Right forelimb (tissue), 1 donor: ENCODE data around the gene TRIO.

Experiments used
- DNase-seq: peaks from one replicate; pipeline ENCODE4 v3.0.0-alpha.2; 2018

The TRIO gene

DNA sequence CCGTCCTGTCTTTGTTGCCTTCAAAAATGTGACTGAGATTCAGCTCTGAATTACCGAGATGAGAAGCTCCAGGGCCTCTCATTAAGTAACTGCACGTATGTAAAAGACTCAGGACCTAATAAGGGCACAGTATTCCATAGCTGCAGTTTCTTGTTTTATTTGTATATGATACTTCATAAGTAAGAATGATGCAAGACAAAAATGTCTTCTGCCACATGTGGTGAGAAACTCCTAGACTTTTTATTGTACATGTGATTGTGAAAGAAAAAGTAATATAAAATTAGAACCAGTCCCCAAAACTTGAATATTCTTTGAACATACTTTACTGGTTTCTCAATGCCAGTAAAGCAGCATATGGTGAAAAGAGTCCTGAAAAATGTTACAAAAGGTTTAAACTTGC, 328.4 kb downstream of the TRIO start:
- DNase-seq: no peak

DNA sequence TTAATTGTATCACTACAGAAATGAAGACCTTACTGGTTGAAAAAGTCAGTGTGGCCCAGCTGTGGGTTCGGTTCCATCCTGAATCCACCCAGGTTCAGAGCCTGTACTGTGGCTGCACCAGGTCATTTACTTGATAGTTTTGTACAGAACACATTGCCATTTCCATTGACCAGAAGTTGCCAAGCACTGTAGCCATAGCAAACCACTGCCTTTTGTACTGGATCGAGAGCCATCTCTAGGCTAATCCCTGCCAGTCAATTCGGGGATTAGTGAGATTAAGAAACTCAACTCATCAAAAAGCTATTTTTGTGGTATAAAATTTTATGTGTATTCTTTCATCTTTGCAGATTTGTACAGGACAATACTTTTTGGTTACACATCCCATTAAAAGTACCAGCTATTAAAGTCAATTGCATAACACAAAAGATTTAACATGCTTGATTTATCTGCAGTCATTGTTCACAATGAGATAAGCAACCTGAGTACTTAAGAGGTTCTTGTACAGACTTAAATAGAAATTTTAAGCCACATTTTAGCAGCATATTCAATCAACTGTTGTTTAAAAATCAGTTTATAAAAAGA, 329.9 kb downstream of the TRIO start:
- no peak for DNase-seq

DNA sequence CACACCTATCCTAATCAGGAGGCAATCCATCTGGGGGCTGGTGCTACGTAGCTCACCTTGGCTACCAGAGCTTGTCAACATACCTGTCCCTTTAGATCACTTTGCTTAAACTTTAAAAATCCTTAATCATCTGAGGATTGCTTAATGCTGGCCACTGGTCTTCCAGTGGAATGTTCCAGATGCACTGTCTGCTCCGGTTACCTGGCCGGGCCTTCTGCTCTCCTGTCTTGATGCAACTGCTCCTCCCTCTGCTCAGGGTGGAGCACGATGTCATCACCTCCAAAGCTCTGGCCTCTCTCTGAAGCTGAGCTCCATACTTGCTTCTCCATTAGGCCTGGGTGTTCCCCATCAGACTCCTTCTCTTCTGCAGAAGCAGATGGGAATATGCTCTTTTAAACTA, 331.9 kb downstream of the TRIO start:
- no peak for DNase-seq

DNA sequence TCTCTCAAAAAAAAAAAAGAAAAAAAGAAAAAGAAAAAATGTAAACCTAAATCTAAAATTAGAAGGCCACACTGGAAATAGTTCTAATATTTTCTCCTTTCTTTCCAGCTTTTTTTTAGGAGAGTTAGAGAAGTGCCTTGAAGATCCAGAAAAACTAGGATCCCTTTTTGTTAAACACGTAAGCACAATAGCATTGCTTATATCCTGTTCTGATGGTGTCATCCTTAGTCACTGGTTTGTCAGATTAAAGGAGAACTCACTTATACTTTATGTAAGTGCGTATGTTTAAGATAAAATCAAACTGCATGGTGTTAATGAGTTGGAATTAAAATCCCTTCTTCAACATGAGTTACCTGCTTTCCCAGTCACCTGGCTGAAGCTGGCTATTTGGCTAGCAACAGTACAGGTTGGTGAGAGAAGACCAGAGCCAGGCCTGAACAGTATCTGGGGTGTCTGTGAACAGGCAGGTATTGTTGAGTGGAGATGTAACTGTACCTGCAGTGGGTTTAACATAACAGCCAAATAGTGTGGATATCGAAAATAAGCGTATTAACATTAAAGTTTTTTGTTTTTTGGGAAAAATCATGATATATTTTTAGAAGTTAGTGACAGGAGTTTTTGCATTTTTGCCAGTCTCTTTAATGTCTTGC, 333.8 kb downstream of the TRIO start:
- DNase-seq: no peak

DNA sequence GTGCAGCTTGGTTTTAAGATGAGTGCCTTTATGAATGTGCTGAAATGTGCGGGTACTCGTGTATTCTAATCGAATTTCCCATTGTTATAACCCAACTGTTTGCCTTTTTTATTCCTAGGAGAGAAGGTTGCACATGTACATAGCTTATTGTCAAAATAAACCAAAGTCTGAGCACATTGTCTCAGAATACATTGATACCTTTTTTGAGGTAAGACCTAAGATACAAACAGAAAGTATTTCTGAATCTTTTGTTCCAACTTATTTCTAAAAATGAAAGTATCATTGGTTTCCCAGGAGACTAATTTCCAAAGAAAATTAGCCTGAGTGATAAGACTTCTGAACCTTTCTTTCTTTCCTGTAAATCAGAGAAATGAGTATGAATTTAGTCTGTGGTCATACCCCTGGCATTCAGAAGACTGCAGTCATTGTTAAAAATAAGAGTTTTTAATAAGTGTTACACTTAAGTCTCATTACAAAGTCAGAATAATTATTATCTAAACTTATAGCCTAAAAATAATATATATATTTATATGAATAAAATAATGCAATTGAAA, 336.1 kb downstream of the TRIO start:
- no peak for DNase-seq

DNA sequence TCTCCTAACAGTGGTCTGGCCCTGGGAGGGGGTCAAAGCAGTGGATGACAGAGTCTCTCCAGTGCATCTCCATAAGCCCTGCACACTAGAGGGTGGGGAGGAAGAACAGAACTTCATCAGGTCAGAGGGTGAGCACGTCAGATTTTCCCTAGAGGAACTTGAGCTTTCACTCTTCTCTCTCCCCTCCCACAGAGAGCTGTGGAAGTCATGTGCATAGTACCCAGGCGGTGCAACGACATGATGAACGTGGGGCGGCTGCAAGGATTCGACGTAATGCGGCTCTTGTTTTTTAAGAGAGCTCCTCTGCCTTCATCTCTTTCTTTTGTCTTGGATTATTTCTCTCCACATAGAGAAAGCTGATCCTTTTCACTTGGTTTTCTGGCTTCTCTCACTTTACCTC, 338.2 kb downstream of the TRIO start:
- DNase-seq: no peak

DNA sequence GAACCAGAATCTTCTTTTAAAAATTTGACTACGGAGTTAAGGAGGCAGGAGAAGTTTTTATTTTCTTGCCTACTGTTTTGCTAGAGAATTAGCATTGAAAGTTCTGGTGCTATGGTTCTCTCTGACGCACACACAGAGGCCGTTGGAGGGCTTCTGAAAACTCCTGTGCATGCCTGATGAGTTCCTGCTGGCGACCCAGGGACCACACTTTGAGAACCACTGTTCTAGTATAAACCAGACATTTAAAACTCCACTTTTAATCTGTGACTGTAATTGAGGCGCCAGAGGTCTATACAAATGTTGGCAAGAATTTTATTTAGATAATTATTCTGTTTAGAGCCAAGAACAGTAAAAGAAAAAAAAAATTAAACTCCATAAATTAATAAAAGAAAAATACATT, 338.9 kb downstream of the TRIO start:
- no peak for DNase-seq

DNA sequence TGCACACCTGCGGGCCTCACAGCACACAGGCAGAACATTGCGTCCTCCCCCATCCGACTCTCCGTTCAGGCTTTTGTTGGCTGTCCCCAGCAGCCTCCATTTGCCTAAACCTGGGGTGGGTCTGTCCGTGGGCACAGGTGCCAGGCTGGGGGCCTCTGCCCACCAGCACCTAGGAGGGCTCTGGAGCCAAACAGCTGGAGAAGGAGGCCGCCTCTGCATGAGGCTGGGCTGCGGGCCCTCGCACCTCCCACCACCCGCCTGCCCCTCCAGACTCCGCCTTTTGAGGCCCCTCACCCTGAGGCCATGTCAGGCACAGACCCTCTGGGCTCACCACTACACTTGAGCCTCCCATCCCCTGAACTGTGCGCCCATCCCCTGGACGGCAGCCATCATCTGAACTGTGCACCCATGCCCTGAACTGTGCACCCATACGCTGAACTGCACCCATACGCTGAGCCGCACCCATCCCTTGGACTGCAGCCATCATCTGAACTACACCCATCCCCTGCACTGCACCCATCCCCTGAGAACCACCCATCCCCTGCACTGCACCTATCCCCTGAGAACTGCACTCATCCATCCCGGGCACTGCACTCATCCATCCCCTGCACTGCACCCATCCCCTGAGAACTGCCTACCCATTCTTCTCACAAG, 340.5 kb downstream of the TRIO start:
- peak; percentile 23 for DNase-seq

DNA sequence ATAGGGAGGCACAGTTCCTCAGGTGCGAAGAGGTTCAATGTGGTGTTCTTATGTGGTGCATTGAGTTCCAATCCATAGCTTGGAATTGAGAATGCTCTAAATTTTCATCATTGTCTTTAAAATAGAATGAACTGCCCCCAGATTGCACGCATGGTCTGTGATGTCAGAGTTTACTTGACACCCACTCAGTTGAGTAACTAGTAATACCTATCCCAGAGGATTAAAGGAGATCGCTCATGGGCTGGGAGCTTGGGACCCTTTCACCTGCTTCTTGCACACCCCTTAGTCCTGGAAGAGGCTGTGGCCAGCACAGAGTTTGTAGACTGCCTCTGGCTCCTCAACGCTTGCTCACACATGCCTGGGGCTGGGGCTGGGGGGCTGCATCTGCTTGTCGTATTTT, 343.3 kb downstream of the TRIO start:
- no peak for DNase-seq

DNA sequence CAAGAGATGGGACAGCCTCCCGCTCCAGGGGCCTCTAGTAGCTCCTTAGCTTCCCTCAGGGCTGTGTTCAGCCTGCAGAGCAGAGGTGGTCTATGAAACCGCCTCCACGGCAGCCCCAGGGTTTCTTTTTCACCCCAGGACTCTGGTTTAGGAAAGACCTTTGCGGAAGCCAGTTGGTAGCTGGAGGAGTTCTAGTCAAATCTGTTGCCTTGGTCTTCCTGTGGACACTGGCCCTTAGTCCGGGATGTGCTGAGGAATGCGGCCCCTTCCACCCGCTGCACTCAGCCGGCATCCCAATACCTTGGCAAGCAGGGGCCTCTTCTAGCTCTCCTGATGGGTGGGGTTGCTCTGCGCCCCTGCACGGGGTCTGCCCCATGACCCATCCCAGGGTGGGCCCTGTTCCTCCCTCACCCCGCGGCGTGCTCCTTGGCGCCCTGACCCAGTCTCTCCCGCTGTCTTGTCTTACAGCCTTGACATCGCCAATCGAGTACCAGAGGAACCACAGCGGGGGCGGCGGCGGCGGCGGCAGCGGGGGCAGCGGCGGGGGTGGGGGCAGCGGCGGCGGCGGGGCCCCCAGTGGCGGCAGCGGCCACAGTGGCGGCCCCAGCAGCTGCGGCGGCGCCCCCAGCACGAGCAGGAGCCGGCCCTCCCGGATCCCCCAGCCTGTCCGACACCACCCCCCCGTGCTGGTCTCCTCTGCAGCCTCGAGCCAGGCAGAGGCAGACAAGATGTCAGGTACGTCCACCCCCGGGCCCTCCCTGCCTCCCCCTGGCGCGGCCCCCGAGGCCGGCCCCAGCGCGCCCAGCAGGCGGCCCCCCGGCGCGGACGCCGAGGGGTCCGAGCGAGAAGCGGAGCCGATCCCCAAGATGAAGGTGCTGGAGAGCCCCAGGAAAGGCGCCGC, 344.1 kb downstream of the TRIO start:
- DNase-seq: no peak

DNA sequence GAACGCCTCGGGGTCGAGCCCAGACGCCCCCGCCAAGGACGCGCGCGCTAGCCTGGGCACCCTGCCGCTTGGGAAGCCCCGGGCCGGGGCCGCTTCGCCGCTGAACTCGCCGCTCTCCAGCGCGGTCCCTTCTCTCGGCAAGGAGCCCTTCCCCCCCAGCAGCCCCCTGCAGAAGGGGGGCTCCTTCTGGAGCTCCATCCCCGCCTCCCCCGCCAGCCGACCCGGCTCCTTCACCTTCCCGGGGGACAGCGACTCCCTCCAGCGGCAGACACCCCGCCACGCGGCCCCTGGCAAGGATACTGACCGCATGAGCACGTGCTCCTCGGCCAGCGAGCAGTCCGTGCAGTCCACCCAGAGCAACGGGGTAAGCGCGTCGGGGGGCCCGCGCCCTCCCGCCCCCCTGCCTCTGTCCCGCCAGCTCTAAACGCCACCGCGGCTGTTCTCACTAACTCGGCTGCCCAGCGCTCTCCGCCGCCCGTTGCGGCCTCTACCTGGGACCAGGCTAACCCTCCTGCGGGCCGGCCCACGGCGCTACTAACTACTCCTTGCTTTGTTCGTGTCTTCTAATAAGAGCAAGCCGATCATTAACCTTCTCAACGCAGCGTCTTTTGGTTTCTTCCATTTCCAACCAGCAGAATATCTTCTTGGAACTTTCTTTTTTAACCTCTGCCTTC, 344.9 kb downstream of the TRIO start:
- DNase-seq: no peak

DNA sequence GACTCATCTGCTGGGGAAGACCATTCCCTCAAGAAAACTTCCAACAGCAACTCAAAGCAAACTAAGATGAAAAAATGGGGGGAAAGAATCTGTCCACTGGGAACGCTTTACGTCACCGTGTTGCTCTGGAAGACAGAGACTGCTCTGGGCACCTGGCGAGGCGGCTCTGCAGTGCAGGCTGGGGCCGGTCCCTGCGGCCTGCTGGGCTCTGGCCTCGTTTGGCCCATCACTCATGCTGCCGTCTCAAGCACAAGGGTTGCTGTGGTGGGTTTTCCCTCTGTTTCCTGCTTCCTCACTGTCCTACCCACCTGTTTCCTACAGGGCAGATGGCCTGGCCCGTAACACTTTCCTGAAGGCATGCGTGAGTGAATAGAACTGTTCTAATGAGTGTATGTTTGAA, 345.6 kb downstream of the TRIO start:
- DNase-seq: no peak

DNA sequence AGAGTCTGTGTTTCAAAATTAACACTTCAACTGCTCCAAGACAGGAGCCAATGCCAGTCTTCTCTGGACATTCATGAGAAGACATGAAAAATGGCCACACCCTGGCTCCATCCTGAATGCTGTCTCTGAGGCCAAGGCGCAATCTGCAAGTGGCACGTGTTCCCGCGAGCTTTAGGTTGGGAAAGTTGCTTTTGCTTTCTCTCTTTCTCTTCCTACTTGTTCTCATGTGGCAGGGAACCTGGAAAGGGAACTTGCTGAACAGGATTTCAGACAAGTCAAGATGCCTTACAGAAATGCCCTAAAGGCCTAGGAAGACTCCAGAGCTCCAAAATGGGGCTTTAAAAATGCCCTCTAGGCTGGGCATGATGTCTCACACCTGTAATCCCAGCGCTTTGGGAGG, 346.5 kb downstream of the TRIO start:
- no peak for DNase-seq

DNA sequence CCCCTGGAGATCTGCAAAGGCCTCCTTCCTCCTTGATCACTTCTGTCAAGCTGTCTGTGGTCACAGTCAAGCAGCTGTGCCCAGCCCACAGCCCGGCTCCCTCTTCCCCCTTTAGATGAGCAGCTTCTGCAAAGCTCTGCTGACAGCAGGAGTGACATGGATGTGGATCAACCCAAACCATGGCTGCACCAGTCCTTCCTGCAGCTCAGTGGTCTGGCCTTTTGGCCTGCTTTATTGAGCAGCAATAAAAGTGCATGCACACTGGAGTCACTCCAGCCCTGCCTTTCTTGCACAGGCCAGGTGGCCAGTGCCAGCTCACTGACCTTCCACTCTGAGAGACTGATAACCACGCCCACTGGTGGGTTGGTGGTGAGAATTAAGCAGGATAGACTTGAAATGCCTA, 347.2 kb downstream of the TRIO start:
- DNase-seq: no peak

DNA sequence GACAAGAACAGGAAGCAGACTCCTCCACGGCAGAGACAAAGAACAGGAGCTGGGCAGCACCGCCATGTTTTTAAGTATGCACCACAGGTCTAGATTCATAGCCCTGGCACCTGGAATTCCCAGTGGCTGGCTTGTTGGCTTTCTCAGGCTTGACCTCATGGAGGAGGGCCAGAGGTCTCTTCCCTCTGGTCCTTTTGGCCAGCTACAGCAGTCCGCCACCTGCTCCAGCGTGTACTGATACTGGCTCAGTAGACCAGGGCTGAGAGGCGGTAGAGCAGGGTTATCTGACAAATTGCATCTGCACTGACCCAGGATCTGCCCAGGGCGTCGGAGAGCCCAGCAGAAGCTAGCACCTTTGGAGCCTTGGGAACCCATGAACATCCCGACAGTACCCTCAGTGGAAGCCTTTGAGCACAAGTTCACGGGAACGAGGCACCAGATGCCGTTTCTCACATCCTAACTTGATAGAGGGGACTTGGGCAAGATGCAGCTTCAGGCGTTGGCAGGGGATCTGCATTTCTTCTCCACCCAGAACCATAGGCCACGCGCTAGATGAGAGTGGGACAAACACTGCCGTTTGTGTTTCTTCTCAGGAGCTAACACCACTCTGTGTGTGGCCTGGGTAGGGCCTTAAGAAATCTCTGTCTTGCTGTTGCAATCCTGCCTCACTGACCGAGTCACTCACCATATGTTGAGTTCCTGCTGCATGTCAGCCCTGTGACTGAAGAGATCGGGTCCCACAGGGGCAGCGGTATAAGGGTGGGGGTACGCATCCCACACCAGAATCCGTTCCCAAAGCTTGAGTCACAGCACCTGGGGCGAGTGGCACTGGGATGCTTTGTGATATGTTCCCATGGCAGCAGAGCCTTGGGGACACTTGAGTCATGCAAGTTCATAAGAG, 348.1 kb downstream of the TRIO start:
- no peak for DNase-seq

DNA sequence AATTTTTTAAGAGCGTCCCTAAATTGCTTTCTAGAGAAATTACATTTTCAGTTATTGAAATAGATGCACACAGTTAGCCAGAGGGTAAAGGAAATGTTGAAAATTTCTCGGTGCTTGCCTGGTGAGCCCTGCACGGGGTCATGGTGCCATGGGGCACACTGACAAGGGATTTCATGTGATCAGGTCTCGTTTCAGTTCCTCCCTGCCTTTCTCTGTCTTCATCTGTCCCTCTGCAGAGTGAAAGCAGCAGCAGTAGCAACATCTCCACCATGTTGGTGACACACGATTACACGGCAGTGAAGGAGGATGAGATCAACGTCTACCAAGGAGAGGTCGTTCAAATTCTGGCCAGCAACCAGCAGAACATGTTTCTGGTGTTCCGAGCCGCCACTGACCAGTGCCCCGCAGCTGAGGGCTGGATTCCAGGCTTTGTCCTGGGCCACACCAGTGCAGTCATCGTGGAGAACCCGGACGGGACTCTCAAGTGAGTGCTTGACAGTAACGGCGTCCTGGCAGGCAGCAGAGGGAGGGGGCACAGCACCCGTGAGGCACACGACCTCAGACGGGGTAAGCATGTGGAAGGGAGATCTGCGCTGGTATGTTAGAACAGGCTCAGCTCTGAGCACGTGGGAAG, 349.3 kb downstream of the TRIO start:
- peak; percentile 24 for DNase-seq

DNA sequence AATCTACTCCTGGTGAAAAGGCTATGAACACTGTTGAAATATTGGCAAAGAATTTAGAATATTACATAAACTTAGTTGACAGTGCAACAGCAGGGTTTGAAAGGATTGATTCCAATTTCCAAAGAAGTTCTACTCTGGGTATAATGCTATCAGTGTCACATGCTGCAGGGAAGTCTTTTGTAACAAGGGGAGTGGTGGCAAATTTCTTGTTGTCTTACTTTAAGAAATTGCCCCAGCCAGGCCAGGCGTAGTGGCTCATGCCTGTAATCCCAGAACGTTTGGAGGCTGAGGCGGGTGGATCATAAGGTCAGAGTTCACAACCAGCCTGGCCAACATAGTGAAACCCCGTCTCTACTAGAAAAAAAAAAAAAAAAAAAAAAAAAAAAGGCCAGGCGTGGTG, 352.2 kb downstream of the TRIO start:
- DNase-seq: no peak

DNA sequence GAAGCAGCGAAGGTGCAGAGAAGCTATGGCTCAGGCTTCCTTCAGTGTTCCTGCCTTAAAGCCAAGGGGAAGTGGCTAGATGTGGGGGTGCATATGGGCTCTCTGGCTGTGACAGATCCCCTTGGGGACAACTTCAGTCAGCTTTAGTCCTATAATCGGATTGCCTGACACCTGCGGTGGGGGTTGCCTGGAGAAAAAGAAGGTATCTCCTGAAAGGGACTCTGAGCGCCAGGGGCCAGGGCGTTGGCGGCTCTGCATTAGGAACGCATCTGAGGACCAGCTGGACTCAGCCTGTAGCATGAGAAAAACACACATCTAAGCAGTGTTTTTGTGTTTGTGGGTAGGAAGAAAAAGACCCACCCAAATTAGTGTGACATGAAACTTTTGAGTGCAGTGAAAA, 354.2 kb downstream of the TRIO start:
- peak; percentile 28 for DNase-seq

DNA sequence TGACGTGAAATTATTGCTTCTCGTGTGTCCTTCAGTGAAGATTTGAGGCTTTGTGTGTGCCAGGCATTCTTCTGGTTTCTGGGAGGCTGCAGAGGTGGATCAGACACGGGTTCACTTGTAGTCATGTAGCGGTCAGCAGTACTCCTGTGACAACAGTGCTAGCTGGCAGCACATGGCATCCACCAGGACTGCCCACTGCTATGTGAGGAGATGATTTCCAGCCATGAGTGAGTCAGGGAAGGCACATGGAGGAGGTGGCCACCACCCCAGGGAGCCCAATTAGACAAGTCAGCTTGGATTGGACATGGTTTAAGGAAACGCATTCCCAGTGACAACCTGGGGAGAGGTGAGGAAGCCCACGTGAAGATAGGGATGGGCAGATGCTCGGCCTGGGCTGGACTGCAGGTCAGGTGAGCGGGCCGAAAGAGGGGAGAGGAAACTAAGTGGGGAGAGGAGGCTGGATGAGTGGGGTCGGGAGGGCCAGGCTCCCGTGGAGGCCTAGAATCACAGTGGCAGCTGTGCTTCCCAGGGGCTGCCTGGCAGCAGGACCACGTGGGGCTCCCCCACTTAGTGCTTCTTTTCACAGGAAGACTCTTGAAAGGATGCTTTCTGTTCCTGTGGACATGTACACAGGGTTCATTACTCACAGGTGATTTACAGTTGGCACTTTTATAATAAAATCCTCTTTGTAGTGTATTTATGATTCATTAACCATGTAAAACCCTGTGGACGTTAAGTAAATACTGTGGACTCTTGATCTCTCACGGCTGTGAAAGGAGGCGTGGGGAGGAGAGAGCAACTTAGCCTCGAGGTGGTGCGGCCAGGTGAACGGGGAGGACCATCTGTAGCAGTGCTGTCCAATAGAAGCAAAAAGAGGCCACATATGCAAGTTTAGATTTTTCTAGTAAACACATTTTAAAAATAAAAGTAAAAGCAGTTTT, 358.5 kb downstream of the TRIO start:
- peak; percentile 30 for DNase-seq

DNA sequence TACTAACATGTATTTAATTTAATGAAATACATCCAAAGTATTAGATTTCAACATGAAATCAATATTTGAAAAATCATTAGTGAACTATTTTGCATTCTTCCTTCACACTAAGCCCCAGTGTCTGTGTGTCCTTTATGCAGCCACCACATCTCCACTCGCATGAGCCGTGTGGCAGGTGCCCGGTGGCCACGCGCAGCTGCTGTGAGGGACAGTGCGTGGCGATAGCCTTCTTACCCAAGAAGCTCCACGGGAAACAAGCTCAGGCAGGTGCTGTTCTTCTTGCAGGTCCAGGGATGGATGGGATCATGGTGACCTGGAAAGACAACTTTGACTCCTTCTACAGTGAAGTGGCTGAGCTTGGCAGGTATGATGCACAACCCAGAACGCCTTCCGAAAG, 359.1 kb downstream of the TRIO start:
- peak; percentile 32 for DNase-seq
